K562 (cell line): ENCODE results near the gene TBX10. TPM values are rescaled to one million over a fixed set of nuclear protein-coding genes. Genes with fewer than 3 reads are reported as not detected.

Experiments used
- E2F6 ChIP-seq, 2 experiments: IDR thresholded peaks; 2 replicates each; pipeline ENCODE4 v1.6.1; 2011; ENCODE audit warnings: borderline replicate concordance in 1 of 2, control low read depth in 1 of 2, low read depth in 1 of 2, low read length in 1 of 2, mild to moderate bottlenecking in 1 of 2, mixed read lengths in 1 of 2, moderate library complexity in 1 of 2; ENCODE audit not compliant: insufficient read depth in 1 of 2, insufficient read length in 1 of 2, poor library complexity in 1 of 2, severe bottlenecking in 1 of 2; ENCODE audit errors: extremely low read depth in 1 of 2
- FOXO4 ChIP-seq: fragments of 450-650 bp; formaldehyde crosslinking; IDR thresholded peaks from 2 replicates; pipeline ENCODE4 v1.4.0; 2020; ENCODE audit warnings: mild to moderate bottlenecking, moderate library complexity
- GATA2 ChIP-seq: sonication (generic); formaldehyde crosslinking; IDR thresholded peaks from 2 replicates; pipeline ENCODE4 v1.4.0; 2020; ENCODE audit warnings: mild to moderate bottlenecking, missing genetic modification reagents
- GATAD2B ChIP-seq: fragments of 450-650 bp; IDR thresholded peaks from 2 replicates; pipeline ENCODE4 v1.6.1; 2017; ENCODE audit warnings: mild to moderate bottlenecking, borderline replicate concordance
- IRF9 ChIP-seq: fragments of 450-650 bp; IDR thresholded peaks from 2 replicates; pipeline ENCODE4 v1.6.1; 2016; ENCODE audit warnings: missing biosample characterization, missing genetic modification characterization
- MAFF ChIP-seq: IDR thresholded peaks from 2 replicates; pipeline ENCODE4 v1.6.1; 2012; ENCODE audit warnings: low read length, improper control_type of control experiment
- MYBL2 ChIP-seq, 2 experiments: fragments of 450-650 bp in 1 of 2; sonication (generic) in 1 of 2; formaldehyde crosslinking in 1 of 2; IDR thresholded peaks; 2 replicates each; pipeline versions ENCODE4 v1.6.1 to v1.8.1; 2017 to 2022; ENCODE audit warnings: borderline replicate concordance in 1 of 2, inconsistent platforms in 1 of 2, low read depth in 1 of 2, mild to moderate bottlenecking in 1 of 2, missing genetic modification reagents in 1 of 2, moderate library complexity in 1 of 2
- RAD21 ChIP-seq, 2 experiments: fragments of 250-450 bp in 1 of 2; fragments of 450-650 bp in 1 of 2; sonication (Bioruptor Pico) in 1 of 2; formaldehyde crosslinking in 1 of 2; IDR thresholded peaks in 1 of 2; conservative IDR thresholded peaks in 1 of 2; 2 replicates each; pipeline versions ENCODE4 v1.4.0 to v1.8.0; 2020 to 2022; ENCODE audit warnings: mild to moderate bottlenecking in 2 of 2, moderate library complexity in 1 of 2
- RBM14 ChIP-seq: fragments of 200-400 bp; formaldehyde crosslinking; IDR thresholded peaks from 2 replicates; pipeline ENCODE4 v1.6.1; 2018; ENCODE audit warnings: low read depth, mild to moderate bottlenecking, low read length, moderate library complexity, borderline replicate concordance; ENCODE audit not compliant: insufficient read depth
- RUNX1 ChIP-seq: sonication (generic); IDR thresholded peaks from 2 replicates; pipeline ENCODE4 v1.6.1; 2016; ENCODE audit warnings: antibody characterized with exemption, low read depth
- SRSF3 ChIP-seq: fragments of 200-400 bp; formaldehyde crosslinking; IDR thresholded peaks from 2 replicates; pipeline ENCODE4 v1.6.1; 2016; ENCODE audit warnings: mild to moderate bottlenecking, low read length, moderate library complexity; ENCODE audit not compliant: insufficient read depth
- THAP12 ChIP-seq: fragments of 250-450 bp; sonication (Bioruptor Pico); IDR thresholded peaks from 2 replicates; pipeline ENCODE4 v1.9.0; 2021; ENCODE audit warnings: mild to moderate bottlenecking, inconsistent platforms
- ZBTB33 ChIP-seq: sonication (generic); formaldehyde crosslinking; IDR thresholded peaks from 2 replicates; pipeline ENCODE4 v1.8.1; 2023; ENCODE audit warnings: mild to moderate bottlenecking, missing genetic modification reagents
- ZNF79 ChIP-seq: fragments of 250-450 bp; sonication (Bioruptor Pico); IDR thresholded peaks from 2 replicates; pipeline ENCODE4 v1.4.0; 2020; ENCODE audit warnings: low read depth, mild to moderate bottlenecking, moderate library complexity
- polyA plus RNA-seq, 8 experiments: library from polyadenylated mRNA; depleted of rRNA in 4 of 8; stranded (reverse) in 5 of 8; unstranded in 3 of 8; fragments of >200 nt; fragmentation: Nextera tagmentation in 2 of 8; fragmentation: Illumina TruSeq in 1 of 8; extraction: Ambion mirVana in 2 of 8; extraction: Trizol in 1 of 8; gene quantifications; 2 replicates each; pipeline versions ENCODE4 v1.2.1 to v1.2.3, GENCODE V29; 2011 to 2014; ENCODE audit warnings: inconsistent platforms in 1 of 8, missing spikeins in 1 of 8
- total RNA-seq, 7 experiments: library from RNA; depleted of rRNA in 6 of 7; stranded (reverse); fragments of >200 nt in 6 of 7; fragmentation: Illumina TruSeq in 2 of 7; extraction: Trizol in 2 of 7; gene quantifications; 2 replicates each; pipeline versions ENCODE4 v1.2.1 to v1.2.3, GENCODE V29; 2011 to 2021; ENCODE audit warnings: low replicate concordance in 1 of 7

The TBX10 gene
- total and polyA plus RNA-seq, 9 of the 15 experiments (the other 6 are each of a cell fraction or from before 2014, with no cell fraction given), result not detected

GRCh38 chr11:67583247-67584204, 56.0 kb downstream of the TBX10 start, which contains the start of gene GSTP1 (continued):
- TF ChIP-seq FOXO4 (no peak), RAD21 (CRISPR knock-in tag; conservative IDR thresholded peaks at IDR 0.05 in 1 of 2, IDR thresholded peaks at IDR 0.05 in 1 of 2) (peak; percentile 68 to 70), GATA2 (CRISPR knock-in tag) (no peak), SRSF3 (no peak), GATAD2B (peak; percentile 99), MAFF (no peak; the same call in 1 of the 2 replicates), MYBL2 (IDR thresholded peaks at IDR 0.05; ENCODE audit: low read depth) (no peak), MYBL2 (CRISPR knock-in tag; IDR thresholded peaks at IDR 0.05; ENCODE audit: borderline replicate concordance) (no peak), RUNX1 (no peak), E2F6 (IDR thresholded peaks at IDR 0.05; ENCODE audit: borderline replicate concordance in 1 of 2, extremely low read depth in 1 of 2, insufficient read depth in 1 of 2, insufficient read length in 1 of 2, low read depth in 1 of 2, low read length in 1 of 2, poor library complexity in 1 of 2, severe bottlenecking in 1 of 2) (peak in 1 of 2 experiments; percentile 15), ZBTB33 (CRISPR knock-in tag) (no peak), THAP12 (CRISPR knock-in tag) (peak; percentile 83), ZNF79 (no peak), IRF9 (tag) (no peak), RBM14 (no peak)
